Spleen (tissue), 11 donors: ENCODE results near the gene ATXN7. TPM values are rescaled to one million over a fixed set of nuclear protein-coding genes. Genes with fewer than 3 reads are reported as not detected.

ENCODE experiments used
- DNase-seq: peaks from one replicate; pipeline ENCODE4 v3.0.0-alpha.2; 2020
- H3K27ac ChIP-seq, 8 donors: fragments of 200-600 bp; sonication (generic) in 7 of 8; 1 replicate in 4 of 8; 2 replicates in 4 of 8; pipeline versions ENCODE4 v1.5.0 to v1.8.0; 2016 to 2021; ENCODE audit warnings: inconsistent platforms in 4 of 8, mild to moderate bottlenecking in 4 of 8, moderate library complexity in 1 of 8
- H3K27me3 ChIP-seq, 7 donors: fragments of 200-600 bp; sonication (generic) in 6 of 7; replicated peaks in 1 of 7; 1 replicate in 4 of 7; 2 replicates in 3 of 7; pipeline versions ENCODE4 v1.5.0 to v1.8.0; 2016 to 2021; ENCODE audit warnings: inconsistent platforms in 3 of 7, mild to moderate bottlenecking in 1 of 7
- H3K36me3 ChIP-seq, 6 donors: fragments of 200-600 bp; sonication (generic) in 5 of 6; 1 replicate in 4 of 6; 2 replicates in 2 of 6; pipeline versions ENCODE4 v1.5.0 to v1.8.0; 2016 to 2021; ENCODE audit warnings: inconsistent platforms in 2 of 6
- H3K4me1 ChIP-seq, 6 donors: fragments of 200-600 bp; sonication (generic) in 5 of 6; 1 replicate in 3 of 6; 2 replicates in 3 of 6; pipeline versions ENCODE4 v1.5.0 to v1.8.0; 2016 to 2021; ENCODE audit warnings: inconsistent platforms in 3 of 6
- H3K4me3 ChIP-seq, 8 donors: fragments of 200-600 bp; sonication (generic) in 7 of 8; 1 replicate in 4 of 8; 2 replicates in 4 of 8; pipeline versions ENCODE4 v1.5.0 to v1.8.0; 2016 to 2021; ENCODE audit warnings: inconsistent platforms in 4 of 8, mild to moderate bottlenecking in 4 of 8, moderate library complexity in 2 of 8
- H3K9me3 ChIP-seq, 8 donors: fragments of 200-600 bp; sonication (generic) in 7 of 8; 1 replicate in 4 of 8; 2 replicates in 4 of 8; pipeline versions ENCODE4 v1.5.0 to v1.8.0; 2016 to 2021; ENCODE audit warnings: inconsistent platforms in 4 of 8
- POLR2A ChIP-seq, 3 donors: fragments of 450-650 bp; IDR thresholded peaks; one replicate each; pipeline ENCODE4 v1.5.1; 2017; ENCODE audit warnings: antibody characterized with exemption in 3 of 3, mild to moderate bottlenecking in 1 of 3
- POLR2AphosphoS5 ChIP-seq, 3 donors: sonication (generic); formaldehyde crosslinking; IDR thresholded peaks; one replicate each; pipeline ENCODE4 v1.5.1; 2017; ENCODE audit warnings: antibody characterized with exemption in 3 of 3
- WGBS, 5 donors: extraction: QIAGEN DNeasy Blood & Tissue Kit in 3 of 5; methylation state at CpG; one replicate each; pipeline versions ENCODE4 v1.1.5 to v1.1.7; 2013 to 2018; 5-methylcytosine and 5-hydroxymethylcytosine counted together
- intact Hi-C: fragments of 100-400 bp; cut with DNase I; formaldehyde crosslinking; loops from one replicate; pipeline ENCODE4 v1.15.0; 2023; ENCODE audit warnings: low total_unique reads
- polyA plus RNA-seq, 3 donors: library from polyadenylated mRNA; stranded (reverse); fragments of 200-250 nt; gene quantifications; one replicate each; pipeline ENCODE4 v1.2.1, GENCODE V29; 2013
- total RNA-seq, 7 donors: library from RNA; depleted of rRNA in 3 of 7; stranded (reverse); fragments of >200 nt in 3 of 7; fragmentation: NEBNext Ultra II Directional in 4 of 7; extraction: Animal tissue kit (Norgen Biotek cat#: 25700) in 4 of 7; gene quantifications; one replicate each; pipeline versions ENCODE4 v1.1.0 to v1.2.1, GENCODE V29; 2016 to 2021
- TF ChIP-seq, protein P1 (sequence below), 11 experiments: fragments of 200-600 bp in 7 of 11; fragments of 450-650 bp in 4 of 11; sonication (generic) in 4 of 11; IDR thresholded peaks in 8 of 11; conservative IDR thresholded peaks in 3 of 11; 1 replicate in 7 of 11; 2 replicates in 4 of 11; pipeline versions ENCODE4 v1.4.0 to v1.8.0; 2016 to 2021; ENCODE audit warnings: antibody characterized with exemption in 11 of 11, inconsistent platforms in 4 of 11, mild to moderate bottlenecking in 1 of 11
- donor health status: healthy with polysubstance abuse.
- donor health status: DM: no; HTN: no; CAD: no; lungs with moderate emphysema.
- donor health status: DM: no; HTN: no; CAD: no.
- donor health status: Bipolar disorder and iron deficiency.
- donor health status: healthy.
- donor health status: DM: no; HTN: no; CAD: no.
- donor health status: DM: yes; HTN: yes; CAD: no.

ATXN7 gene
- total and polyA plus RNA-seq, 10 donors, result 1.9 to 91.8 (median 54.7) TPM

DNA sequence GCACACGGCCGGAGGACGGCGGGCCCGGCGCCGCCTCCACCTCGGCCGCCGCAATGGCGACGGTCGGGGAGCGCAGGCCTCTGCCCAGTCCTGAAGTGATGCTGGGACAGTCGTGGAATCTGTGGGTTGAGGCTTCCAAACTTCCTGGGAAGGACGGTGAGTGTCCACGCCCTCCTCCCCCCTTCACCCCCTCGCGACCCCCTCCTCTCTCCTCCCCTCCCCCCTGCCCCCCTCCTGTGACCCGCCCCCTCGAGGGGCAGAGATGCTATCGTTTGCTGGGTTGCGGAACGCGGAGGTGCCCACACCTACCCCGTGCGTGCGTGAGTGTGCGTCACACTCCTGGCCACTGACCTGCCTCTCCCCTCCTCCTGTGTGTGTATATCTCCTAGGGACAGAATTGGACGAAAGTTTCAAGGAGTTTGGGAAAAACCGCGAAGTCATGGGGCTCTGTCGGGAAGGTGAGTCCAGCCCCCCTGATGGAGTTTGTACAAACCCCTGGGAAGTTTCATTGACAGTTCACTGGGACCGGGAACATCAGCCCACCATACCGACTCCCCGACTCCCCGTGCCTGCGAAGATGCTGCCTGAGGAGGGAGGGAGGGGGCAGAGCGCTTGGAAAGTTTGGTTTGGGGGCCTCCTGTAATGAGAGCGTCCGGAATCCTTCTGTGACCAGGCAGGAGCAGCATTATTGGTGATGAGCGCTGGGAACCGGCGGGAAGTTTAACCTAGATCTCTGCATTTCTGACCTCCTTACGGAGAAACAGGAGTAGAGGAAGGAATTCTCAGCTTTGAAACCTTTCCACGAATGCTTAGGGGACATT lies 49.3 kb downstream of the ATXN7 start:
- Histone ChIP-seq H3K4me3 (peak overlapping the region; percentile 30 to 85 (median 77)), H3K27ac (peak overlapping the region; percentile 96 to 100 (median 99)), H3K27me3 (no peaks in the 10 kb centered on the region), H3K4me1 (peaks cover 28 to 73% (median 38%) of the 10 kb centered on the region in 6 donors), H3K9me3 (no peaks in the 10 kb centered on the region), H3K36me3 (peaks cover 0 to 35% (median 5%) of the 10 kb centered on the region in 6 donors)
- intact Hi-C loops, result no loop called here
- 11 to 29% (median 14%) methylated on average over 31 to 45 of the region's 46 CpGs for WGBS, 5 donors
- DNase-seq, result peak; percentile 91
- peak in 2 of 3 donors; percentile 33 to 55 for TF ChIP-seq POLR2AphosphoS5 (IDR thresholded peaks at IDR 0.05)
- TF ChIP-seq POLR2A (IDR thresholded peaks at IDR 0.05), result no peak
- TF ChIP-seq, protein P1, sequence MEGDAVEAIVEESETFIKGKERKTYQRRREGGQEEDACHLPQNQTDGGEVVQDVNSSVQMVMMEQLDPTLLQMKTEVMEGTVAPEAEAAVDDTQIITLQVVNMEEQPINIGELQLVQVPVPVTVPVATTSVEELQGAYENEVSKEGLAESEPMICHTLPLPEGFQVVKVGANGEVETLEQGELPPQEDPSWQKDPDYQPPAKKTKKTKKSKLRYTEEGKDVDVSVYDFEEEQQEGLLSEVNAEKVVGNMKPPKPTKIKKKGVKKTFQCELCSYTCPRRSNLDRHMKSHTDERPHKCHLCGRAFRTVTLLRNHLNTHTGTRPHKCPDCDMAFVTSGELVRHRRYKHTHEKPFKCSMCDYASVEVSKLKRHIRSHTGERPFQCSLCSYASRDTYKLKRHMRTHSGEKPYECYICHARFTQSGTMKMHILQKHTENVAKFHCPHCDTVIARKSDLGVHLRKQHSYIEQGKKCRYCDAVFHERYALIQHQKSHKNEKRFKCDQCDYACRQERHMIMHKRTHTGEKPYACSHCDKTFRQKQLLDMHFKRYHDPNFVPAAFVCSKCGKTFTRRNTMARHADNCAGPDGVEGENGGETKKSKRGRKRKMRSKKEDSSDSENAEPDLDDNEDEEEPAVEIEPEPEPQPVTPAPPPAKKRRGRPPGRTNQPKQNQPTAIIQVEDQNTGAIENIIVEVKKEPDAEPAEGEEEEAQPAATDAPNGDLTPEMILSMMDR (IDR thresholded peaks at IDR 0.05 in 8 of 11, conservative IDR thresholded peaks at IDR 0.05 in 3 of 11), result peak in 1 of 11 experiments; percentile 1

DNA sequence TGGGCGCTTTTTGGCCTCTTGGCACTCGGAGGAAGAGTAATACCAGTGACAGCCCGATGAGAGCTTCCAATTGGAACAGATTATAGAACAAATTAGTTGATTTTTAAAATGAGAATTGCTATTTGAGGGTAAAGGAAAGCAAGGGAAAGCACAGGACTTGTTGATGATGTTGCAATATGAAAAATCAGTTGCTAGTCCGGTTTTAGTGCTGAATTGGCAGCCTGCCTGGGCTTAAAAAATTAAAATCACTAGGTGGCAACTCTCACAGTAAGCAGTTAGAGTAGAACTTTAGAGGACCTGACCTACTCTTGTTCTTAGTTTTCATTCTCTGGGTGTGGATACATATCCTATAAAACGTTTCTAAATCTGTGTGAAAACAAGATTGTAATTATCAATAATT lies 50.6 kb downstream of the ATXN7 start:
- TF ChIP-seq POLR2A (IDR thresholded peaks at IDR 0.05) (no peak), POLR2AphosphoS5 (IDR thresholded peaks at IDR 0.05) (no peak)
- TF ChIP-seq, protein P1 (IDR thresholded peaks at IDR 0.05 in 8 of 11, conservative IDR thresholded peaks at IDR 0.05 in 3 of 11), result no peak
- DNase-seq, result no peak
- Histone ChIP-seq H3K27ac (peak overlapping the region in 2 of 8 donors; percentile 99 to 100), H3K36me3 (peaks cover 0 to 48% (median 11%) of the 10 kb centered on the region in 6 donors), H3K27me3 (no peaks in the 10 kb centered on the region), H3K4me3 (no peak overlapping the region), H3K4me1 (peaks cover 28 to 70% (median 38%) of the 10 kb centered on the region in 6 donors), H3K9me3 (no peaks in the 10 kb centered on the region)
- WGBS, 5 donors, result 53 to 80% (median 72%) methylated on average over 5 of the region's 5 CpGs
- intact Hi-C loops, result no loop called here

DNA sequence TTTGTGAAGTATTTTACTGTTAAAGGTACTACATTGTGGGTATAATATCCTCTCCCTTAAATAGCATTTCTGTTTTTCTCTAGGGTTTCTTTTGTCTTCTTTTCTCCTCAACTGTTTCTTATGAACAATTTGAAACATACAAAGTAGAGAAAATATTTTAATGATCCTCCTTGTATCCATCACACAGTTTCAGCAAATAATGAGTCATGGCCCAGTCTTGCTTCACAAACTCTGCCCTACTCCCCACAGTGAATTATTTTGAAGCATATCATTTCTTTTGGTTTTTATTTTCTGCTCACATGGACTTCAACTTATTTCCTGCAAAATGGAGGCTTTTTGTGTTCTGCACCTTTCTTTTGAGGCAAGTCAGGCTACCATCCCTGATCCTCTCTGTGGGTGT lies 54.7 kb downstream of the ATXN7 start:
- intact Hi-C loops, result no loop called here
- H3K4me3 ChIP-seq, result no peak overlapping the region
- H3K4me1 ChIP-seq, result peaks cover 16 to 77% (median 42%) of the 10 kb centered on the region in 6 donors
- no peaks in the 10 kb centered on the region for H3K27me3 ChIP-seq
- peaks cover 0 to 75% (median 12%) of the 10 kb centered on the region in 6 donors for H3K36me3 ChIP-seq
- no peak for DNase-seq
- TF ChIP-seq, protein P1 (IDR thresholded peaks at IDR 0.05 in 8 of 11, conservative IDR thresholded peaks at IDR 0.05 in 3 of 11), result no peak
- no peak for TF ChIP-seq POLR2A (IDR thresholded peaks at IDR 0.05)
- no peak for TF ChIP-seq POLR2AphosphoS5 (IDR thresholded peaks at IDR 0.05)
- H3K27ac ChIP-seq, result no peak overlapping the region
- H3K9me3 ChIP-seq, result no peaks in the 10 kb centered on the region

DNA sequence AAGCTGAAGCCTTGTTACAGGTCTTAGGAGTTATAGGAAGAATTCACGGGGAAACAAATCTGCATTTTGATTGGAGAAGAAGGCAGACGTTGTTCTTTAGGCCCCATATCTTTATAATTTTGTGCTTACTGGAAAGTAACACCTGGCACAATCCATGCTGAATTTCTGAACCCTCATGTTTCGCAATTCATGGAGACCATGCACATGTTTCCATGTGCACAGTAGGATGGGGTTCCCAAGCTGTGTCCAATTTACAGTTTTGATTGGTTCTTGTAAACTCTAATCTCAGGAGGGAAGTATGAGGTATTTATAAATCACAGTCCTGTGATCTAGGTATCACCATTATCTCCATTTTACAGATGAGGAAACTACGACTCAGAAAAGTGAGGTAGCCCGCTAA lies 56.3 kb downstream of the ATXN7 start:
- Histone ChIP-seq H3K4me3 (no peak overlapping the region), H3K27me3 (no peaks in the 10 kb centered on the region), H3K9me3 (no peaks in the 10 kb centered on the region), H3K4me1 (peaks cover 0 to 76% (median 36%) of the 10 kb centered on the region in 6 donors), H3K36me3 (peaks cover 0 to 81% (median 13%) of the 10 kb centered on the region in 6 donors), H3K27ac (no peak overlapping the region)
- TF ChIP-seq, protein P1 (IDR thresholded peaks at IDR 0.05 in 8 of 11, conservative IDR thresholded peaks at IDR 0.05 in 3 of 11), result no peak
- TF ChIP-seq POLR2A (IDR thresholded peaks at IDR 0.05) (no peak), POLR2AphosphoS5 (IDR thresholded peaks at IDR 0.05) (no peak)
- intact Hi-C loops, result no loop called here
- 85 to 95% (median 90%) methylated on average over 5 of the region's 5 CpGs for WGBS, 5 donors
- no peak for DNase-seq
